Measurements from ENCODE around the gene CFAP299.

DNA sequence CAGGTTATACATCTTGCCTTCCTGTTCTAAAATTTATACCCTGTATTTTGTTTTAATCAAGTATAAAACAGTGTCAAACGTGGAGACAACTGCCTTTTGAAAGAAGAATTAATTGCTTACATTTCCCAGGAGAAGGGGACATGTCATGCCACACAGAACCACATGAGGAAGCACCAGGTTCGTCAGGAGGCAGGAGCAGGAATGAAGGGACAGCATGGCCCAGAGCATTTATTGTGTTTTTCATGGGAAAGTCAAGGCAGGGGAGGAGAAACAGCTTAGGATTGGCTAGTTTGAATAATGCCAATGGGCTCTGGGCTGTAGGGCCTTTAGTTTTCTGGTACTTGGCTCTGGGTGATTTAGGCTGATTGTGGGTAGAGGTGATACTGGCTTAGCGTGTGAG lies 203.7 kb downstream of the CFAP299 start:
- TF ChIP-seq, protein P1, sequence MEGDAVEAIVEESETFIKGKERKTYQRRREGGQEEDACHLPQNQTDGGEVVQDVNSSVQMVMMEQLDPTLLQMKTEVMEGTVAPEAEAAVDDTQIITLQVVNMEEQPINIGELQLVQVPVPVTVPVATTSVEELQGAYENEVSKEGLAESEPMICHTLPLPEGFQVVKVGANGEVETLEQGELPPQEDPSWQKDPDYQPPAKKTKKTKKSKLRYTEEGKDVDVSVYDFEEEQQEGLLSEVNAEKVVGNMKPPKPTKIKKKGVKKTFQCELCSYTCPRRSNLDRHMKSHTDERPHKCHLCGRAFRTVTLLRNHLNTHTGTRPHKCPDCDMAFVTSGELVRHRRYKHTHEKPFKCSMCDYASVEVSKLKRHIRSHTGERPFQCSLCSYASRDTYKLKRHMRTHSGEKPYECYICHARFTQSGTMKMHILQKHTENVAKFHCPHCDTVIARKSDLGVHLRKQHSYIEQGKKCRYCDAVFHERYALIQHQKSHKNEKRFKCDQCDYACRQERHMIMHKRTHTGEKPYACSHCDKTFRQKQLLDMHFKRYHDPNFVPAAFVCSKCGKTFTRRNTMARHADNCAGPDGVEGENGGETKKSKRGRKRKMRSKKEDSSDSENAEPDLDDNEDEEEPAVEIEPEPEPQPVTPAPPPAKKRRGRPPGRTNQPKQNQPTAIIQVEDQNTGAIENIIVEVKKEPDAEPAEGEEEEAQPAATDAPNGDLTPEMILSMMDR (IDR thresholded peaks at IDR 0.05; ENCODE audit: extremely low read depth in 1 of 2, insufficient read depth in 1 of 2, low read depth in 1 of 2, low read length in 2 of 2): no peak
- TF ChIP-seq FOS (IDR thresholded peaks at IDR 0.05; ENCODE audit: borderline replicate concordance, insufficient read depth, low read length) (no peak), POLR2A (IDR thresholded peaks at IDR 0.05; ENCODE audit: low read depth, low read length) (no peak), POLR2AphosphoS5 (IDR thresholded peaks at IDR 0.05; ENCODE audit: insufficient read depth, low read depth, low read length) (no peak), EZH2 (IDR thresholded peaks at IDR 0.05; ENCODE audit: borderline replicate concordance, low read depth, low read length, severe bottlenecking) (no peak), JUN (IDR thresholded peaks at IDR 0.05; ENCODE audit: borderline replicate concordance, insufficient read depth, insufficient read length, low read depth) (no peak)

Measured in endothelial cell of umbilical vein (primary cell).